GM18502 (cell line): ENCODE results near the gene TENT4B.

ENCODE experiments used
- ATAC-seq: cut with Tn5 transposase; IDR thresholded peaks from one replicate; pipeline ENCODE4 v1.9.1; 2021; ENCODE audit warnings: mild to moderate bottlenecking; ENCODE audit not compliant: unreplicated experiment, poor library complexity

TENT4B gene

DNA sequence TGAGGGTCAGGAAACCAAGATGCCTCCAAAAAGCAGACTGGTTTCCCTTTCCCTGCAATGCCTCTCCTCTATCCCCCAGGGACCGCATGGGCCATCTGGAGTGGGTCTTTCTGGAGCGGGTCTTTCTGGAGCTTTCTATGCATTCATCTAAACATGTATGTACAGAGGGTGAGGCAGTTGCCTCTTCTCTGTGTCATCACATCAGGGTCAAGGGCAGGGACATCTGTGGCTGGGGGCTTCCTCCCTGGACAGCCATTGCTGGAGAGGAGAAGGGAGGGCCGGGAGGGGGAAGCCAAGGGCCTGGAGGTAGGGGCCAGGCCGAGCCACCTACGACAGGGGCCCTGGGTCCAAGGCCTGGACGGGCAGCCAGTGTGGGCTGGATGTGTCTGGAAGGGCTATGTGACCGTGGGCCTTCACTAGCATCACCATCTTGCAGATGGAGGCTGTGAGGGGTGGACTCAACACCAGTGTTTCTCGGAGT, 114.1 kb downstream of the TENT4B start:
- no peak for ATAC-seq

DNA sequence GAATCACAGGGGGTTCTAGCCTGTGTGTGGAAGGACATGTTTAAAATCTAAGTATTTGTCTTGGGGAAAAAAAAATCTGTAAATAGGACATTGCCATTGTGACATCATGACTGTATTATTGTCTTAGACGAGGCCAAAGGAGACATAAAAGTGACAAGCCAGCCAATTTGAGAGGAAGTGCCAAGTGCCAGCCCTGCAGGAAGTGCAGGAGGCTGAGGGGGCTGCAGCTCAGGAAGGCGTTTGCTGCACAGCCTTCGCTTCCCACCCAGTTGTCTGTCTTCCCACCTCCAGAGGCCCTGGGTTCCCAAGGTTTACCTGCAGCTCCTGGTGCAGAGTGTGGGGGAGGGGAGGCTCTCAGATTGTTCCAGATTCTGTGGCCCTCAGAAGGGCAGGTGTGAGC, 114.5 kb downstream of the TENT4B start:
- no peak for ATAC-seq

DNA sequence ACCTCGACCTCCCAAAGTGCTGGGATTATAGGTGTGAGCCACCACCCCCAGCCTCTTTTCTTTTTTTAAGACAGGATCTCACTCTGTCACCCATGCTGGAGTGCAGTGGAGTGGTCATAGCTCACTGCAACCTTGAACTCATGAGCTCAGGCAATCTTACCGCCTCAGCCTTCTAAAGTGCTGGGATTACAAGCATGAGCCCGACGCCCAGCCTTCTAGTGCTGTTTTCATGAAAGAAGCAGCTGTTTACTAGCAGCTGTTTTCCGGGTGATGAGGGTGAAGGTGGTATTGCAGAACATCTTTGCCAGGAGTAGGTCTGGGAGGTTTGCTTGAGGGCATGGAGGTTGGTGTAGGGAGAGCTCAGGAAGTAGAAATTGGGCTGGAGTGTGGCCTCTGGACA, 115.2 kb downstream of the TENT4B start:
- ATAC-seq = no peak

GRCh38 chr16:50269061-50269705, 116.1 kb downstream of the TENT4B start:
- no peak for ATAC-seq

GRCh38 chr16:50269769-50270509, 116.8 kb downstream of the TENT4B start:
- no peak for ATAC-seq

- no peak for ATAC-seq
These were observed 117.5 kb downstream of the TENT4B start for GRCh38 chr16:50270510-50271147.

- no peak for ATAC-seq
These were observed 118.3 kb downstream of the TENT4B start for GRCh38 chr16:50271148-50272041.

DNA sequence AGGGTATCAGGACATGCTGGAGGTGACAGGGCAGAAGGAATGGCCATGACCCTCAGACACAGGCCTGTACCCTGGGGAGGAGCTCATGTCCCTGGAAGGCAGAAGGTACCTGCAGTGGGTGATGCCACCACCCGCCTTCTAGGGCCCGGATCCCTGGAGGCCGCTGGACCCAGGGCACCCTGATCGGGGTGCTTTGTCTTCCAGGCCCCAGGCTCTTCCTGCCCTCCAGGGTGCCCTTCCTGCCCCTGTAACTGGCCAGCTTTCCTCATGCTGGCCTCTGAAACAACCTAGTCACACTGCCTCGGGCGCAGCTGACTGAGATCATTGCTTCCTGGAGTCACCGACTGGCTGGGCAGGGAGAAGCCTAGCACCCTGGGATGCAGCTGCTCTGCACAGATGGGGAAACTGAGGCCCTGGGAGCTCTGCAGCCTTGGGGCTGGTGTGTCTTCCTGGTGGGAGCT, 119.0 kb downstream of the TENT4B start:
- ATAC-seq = no peak

DNA sequence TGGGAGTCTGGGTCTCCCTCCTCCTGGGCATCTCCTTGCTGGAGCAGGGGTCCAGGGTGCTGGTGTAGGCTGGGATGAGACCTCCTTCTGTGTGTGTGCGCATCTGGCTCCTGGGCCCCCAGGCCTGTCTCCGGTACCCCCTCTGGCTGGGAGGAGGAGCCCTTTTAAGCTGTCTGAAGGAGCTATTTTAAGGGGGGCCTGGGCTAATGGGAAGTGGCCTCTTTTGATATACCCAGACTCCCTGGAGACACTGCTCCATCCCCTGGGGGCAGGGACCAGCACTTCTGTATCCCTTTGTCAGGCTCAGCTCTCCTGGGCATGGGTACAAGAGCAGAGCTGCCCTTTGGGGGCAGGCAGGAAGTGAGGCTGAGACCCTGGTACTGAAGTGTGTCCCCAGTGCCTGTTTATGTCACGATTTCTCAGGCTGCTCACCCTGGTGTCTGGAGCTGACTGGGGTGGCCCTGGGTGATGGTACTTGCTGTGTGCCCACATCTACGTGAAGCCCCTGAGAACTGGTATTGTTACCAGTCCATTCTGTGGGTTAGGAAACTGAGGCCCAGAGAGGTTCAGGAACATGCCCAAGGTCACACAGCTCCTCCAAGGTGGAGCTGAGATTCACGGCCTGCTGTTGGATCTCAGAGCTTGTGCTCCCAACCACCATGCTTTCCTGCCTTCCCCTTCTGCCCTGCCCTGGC, 119.7 kb downstream of the TENT4B start:
- no peak for ATAC-seq

DNA sequence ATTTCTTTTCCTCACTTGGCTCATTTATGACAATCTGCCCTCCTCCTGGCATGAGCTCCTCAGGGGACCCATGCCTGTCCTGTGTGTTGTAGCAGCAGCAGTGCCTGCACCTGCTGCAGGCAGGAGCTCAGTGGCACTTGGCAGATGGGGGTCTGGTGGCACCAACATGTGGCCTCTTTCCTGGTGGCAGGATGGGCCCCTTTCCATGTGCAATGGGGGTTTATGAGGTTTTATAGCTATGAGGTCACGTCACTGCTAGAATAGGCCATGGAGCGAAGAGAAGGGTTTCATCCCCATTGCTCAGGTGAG, 120.2 kb downstream of the TENT4B start:
- no peak for ATAC-seq

DNA sequence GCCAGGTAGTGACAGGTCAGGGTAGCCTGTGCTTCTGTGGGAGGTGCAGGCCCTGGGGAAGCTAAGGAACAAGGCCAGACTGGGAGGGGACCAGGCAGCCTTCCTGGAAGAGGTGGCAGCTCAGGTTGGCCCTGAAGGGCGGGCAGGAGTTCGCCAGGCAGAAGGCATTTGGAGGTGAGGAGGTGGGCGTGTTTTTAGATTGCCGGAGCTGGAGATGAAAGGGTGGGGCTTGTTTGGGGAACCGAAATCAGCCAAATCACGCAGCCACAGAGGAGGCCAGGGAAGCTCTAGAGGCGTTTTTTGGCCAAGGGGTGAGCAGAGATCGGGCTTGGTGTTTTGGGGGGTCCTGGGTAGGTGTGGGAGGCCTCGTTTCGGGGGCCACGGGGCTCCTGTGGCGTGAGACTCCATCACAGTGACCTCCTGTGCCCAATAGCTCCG, 120.8 kb downstream of the TENT4B start:
- peak; percentile 69 for ATAC-seq

DNA sequence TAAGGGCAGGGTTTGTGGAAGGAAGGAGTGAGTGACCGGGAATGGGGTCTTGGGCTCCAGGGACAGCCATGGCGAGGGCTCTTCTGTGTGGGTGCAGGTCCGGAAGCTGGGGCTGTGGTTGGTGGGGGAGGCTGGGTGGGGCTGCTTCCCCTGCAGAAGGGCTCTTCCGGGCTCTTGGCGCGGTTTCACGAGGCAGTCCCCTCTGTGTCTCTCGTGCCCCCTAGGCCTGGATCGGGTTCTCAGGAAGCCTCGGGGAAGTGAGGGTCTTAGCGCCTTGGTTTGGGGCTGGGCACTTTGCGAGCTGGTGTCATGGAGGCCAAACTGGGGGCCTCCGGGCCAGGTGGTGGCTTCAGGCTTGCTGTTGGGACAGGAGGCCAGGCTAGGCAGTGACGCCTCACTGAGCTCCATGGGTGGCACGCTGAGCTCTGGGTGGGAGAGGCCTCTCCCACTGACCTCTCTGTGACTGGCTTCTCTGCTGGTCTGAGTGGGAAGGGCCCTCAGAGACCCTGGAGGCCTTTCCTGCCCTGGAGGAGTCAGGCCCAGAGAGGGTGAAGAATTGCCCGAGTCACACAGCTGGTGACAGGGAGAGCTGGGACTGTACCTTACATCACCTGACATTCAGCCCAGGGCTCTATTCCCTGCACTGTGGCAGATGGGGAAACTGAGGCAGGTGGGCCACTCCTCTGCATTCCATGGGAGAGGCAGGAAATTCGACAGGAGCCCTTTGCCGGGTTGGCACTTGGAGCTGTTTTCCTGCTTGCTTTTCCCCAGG, 121.4 kb downstream of the TENT4B start:
- peak; percentile 41 for ATAC-seq

DNA sequence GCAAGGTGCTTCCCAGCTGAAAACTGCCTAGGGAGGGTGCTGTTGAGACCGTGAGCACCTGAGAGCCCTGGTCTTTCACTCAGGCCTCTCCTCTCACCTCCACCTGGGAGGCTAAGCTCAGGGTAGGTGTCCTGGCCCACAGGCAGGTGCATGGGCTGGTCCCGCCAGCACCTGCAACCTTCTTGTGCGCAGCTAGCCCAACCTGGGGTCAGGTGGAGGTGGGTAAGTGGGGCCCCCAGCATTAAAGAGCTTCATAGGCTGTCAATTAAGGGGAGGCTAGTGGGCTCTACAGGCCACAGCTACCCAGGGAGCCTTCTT, 122.0 kb downstream of the TENT4B start:
- no peak for ATAC-seq

DNA sequence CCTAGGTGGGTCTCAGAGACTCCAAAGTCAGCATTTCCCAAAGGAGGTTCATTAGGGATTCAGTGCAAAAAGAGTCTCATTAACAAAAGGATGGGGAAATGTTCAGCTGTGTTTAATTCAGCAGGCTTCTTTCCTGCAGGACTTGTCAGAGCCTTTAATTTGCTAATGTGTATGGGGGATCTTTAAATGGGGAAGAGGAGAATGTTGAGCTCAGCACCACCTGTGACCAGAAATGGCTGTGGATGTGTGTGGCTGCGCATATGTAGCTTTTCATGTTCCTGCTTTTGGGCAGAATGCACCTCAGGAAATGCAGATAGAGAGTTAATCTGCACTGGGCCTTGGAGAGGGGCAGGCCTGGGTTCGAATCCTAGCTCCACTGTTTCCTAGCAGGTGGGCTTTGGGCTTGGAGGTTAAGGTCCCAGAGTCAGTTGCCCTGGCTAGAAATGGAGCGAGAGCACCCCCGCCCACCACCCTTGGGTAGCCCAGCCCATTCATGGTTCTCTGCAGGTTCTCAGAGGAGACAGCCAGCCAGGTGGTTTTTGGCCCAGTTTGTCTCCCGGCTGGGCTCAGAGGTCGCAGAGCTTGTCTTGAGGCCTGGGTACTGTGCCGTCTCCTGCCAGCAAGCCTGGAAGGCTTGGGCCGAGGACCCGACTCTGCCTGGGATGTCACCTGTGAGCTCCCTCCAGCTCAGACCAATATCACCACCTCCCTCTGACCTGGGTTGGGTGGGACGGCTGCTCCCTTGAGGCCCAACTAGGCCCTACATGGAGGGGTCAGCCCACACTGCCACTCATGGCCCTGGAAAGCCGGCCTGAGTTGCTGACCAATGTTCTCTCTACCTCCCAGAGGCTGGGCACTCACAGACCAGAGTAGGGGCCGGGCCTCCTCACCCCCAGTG, 122.6 kb downstream of the TENT4B start:
- no peak for ATAC-seq

- no peak for ATAC-seq
These were observed 123.2 kb downstream of the TENT4B start for GRCh38 chr16:50276326-50276640.

DNA sequence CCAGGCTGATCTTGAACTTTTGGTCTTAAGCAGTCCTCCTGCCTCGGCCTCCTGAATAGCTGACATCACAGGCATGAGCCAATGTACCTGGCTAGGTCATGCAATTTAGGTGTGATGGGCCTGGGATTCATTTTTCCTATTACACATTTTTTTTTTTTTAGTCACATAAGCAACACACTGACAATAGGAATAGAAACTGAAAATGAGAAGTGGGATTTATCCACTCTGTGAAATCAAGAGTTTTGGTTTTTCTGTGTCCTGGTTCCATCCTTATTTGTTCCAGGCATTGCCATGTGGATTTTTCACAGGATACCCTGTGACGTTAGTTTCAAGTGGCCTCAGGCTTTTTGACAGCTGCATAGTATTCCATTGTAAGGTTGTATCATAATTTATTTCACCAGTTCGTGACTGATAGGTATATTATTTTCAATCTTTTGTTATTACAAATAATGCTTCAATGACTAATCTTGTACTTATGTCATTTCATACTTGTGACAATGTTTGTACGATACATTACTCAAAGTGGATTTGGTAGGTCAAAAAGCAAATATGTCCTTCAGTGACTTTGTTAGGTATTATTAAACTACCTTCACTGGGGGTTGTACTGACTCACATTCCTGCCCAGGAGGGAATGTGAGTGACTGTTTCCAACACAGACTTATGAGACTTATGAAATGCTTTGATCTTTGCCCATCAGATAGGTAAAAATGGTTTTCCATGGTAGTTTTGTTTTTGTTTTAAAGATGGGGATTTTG, 123.9 kb downstream of the TENT4B start:
- ATAC-seq = no peak

DNA sequence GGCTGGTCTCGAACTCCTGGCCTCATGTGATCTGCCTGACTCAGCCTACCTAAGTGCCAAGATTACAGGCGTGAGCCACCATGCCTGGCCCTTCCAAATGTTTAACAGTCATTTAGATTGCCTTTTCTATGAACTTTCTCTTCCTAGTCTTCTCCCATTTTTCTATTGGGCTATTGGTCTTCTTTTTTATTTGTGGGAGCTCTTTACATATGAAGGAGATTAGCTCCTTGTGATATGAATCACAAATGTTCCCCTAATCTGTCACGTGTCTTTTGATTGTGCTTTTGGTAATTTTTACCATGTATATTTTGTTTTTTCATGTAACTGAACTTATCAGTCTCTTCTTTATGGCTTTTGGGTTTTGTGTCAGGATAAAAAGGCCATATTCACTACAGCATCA, 125.1 kb downstream of the TENT4B start:
- no peak for ATAC-seq

DNA sequence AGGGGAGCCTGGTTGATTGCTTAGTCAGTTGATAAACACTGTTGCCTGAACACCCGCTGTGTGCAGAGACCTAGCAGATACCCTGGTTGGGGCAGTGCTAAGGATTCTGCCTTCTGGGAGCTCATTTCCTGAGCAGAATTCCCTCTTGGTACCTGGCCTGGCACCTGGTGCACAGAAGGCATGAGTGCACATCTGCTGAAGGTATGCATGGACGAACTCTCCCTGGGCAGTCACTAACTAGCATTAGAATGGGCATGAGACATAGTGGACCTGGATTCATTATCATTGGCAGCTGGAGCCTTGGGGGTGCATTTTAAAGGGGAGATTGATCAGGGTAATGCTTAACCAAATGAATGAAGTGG, 126.4 kb downstream of the TENT4B start:
- no peak for ATAC-seq
